AG20443 (cell line): Measurements from ENCODE around the gene SCN7A.

ENCODE experiments used
- DNase-seq: peaks from one replicate; pipeline ENCODE4 v3.0.0; 2012; ENCODE audit warnings: low spot score, mixed read lengths

The SCN7A gene

GRCh38 chr2:166404831-166405568 is 89.0 kb downstream of the SCN7A start:
- DNase-seq, result no peak

DNA sequence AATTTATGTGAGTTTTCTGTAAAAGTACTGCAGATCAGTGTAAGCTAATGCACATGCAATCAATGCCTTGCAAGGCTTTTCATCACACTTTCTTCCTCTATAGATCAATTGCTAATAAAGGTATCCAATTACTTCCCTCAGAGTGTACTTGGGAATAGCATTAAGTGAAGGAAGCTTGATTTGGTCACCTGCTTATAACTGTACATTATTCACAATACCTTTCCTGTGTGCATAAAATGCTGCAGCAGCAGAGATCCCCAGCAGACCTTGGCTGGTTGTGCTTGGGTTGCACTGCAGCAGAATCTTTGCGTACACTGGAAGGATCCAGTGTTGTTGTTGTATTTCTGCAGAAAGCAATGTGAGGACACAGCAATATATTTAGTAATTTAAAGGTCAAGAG is 99.8 kb downstream of the SCN7A start:
- no peak for DNase-seq

GRCh38 chr2:166393008-166393407 is 101.0 kb downstream of the SCN7A start:
- DNase-seq, result no peak

GRCh38 chr2:166388481-166389070 is 105.5 kb downstream of the SCN7A start:
- no peak for DNase-seq

DNA sequence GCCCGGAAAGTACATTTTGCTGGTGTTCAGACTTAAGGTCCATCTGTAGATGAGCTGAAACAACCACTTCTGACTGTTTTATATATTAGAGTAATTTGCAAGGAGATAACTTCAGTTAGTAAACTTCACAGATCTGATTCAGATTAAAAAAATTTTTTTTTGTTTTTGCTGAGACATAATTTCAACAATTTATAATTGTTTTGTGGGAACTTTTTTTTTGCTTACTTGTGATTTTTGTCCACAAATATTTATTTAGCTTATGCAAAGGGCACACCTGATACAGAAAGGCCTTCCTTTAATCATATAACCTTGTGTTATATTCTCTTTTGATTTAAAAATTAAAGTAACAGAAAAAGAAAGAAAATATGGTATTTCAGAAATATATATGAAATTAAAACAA is 108.7 kb downstream of the SCN7A start:
- DNase-seq, result no peak

DNA sequence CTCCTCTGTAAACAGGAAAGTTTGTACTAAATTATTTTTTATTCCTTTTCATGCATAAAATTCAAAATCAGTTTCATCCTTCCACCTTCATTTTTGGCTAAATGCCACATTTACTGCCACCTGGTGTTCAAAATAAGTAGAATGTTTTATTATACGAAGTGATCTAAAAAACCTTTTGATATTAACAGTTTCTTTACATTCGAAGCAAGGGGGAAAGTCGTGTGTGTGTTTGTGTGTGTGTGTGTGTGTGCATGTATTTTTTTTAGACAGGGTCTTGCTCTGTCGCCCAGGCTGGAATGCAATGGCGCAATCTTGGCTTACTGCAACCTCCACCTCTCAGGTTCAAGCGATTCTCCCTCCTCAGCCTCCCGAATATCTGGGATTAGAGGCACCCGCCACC is 109.3 kb downstream of the SCN7A start:
- peak; percentile 22 for DNase-seq

DNA sequence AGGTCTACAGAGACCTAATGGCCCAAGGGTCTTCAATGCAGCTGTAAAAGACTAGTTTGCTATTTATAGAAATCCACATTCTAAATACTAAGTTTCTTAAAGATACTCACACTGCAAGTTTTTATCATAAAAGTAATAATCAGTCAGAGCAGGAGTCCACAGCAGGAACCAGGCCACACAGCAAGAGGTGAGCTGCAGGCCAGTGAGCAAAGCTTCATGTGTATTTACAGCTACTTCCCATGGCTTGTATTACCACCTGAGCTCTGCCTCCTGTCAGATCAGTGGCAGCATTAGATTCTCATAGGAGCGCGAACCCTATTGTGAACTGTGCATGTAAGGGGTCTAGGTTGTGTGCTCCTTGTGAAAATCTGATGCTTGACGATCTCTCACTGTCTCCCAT is 111.6 kb downstream of the SCN7A start:
- DNase-seq, result no peak

GRCh38 chr2:166380615-166381014 is 113.4 kb downstream of the SCN7A start:
- DNase-seq, result no peak

DNA sequence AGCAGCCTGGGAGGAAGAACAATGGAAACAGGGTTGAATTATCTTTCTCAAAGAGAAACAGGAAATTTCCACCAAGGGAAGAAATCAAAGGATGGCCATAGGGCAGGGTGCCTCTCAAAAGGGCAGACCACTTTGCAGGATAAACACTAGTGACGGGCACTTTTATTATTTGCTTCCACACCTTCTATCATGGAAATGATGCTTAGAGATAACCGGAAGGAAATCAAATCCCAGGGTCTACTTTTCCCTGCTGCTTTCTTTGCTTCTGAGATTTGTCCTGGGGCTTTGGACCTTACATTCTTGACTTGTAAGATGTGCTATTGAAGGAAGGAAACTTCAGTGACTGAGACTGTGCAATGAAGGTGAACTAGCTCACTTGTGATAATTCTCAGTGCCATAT is 117.2 kb downstream of the SCN7A start:
- DNase-seq, result no peak

DNA sequence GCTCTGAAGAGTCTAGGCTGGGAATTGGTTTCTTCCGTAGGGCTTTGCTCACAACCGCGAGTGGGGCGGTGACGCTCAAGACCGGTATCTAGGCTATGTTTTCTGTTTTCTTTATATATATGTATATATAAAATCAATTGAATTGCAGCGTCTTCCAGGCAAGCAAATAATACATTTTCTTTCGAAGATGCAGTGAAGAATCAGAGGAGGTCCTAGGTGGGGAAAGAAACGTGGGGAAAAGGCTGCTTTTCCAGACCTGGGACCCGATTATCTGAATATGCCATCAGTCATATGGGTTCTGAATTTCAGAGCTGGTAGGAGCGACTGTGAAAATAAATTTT is 117.6 kb downstream of the SCN7A start:
- DNase-seq, result no peak

DNA sequence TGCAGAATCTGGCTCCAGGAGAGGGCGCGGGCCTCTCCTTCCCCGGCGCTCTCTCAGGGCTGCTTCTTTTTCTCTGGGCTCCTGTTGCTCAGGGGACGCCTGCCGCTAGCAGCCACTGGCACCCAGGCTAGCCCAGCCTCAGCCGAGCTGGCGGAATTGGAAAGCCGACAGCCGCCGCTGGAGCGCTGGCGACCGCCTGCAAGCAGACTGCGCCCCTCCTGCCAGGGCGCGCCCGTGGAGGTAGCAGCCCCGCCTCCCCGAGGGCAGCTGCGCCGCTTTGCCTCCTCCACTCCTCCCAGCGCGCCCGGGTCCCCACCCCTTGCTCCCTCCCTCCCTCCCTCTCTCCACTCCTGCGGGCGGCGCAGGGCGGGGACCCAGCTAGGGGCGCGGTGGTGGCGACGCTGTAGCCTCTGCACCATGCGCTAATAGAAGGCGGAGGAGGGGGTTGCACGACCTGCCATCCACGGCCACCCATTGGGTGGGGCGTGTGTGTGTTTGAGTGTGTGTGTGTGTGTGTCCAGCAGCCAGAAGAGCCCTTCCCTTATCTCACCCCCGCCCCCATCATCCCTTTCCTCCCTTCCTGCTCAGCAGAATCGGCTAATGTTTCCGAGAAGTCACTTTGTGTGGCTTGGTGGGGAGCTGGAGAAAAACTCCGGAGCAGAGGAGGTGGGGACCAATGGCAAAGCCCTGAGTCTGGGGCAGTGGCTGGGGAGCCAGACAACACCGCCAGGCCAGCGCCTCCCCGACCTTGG is 118.1 kb downstream of the SCN7A start, which contains the start of gene SCN9A:
TSS of gene SCN9A (minus strand) at position 209 of the 752 bp plus-strand sequence. CDS start 64,188 bp downstream, outside the sequence.
- DNase-seq, result peak; percentile 88

GRCh38 chr2:166375195-166375735 is 118.8 kb downstream of the SCN7A start:
- DNase-seq, result peak; percentile 21

GRCh38 chr2:166373951-166374350 is 120.1 kb downstream of the SCN7A start:
- no peak for DNase-seq

GRCh38 chr2:166373539-166373938 is 120.5 kb downstream of the SCN7A start:
- no peak for DNase-seq

GRCh38 chr2:166373105-166373504 is 120.9 kb downstream of the SCN7A start:
- DNase-seq, result no peak

DNA sequence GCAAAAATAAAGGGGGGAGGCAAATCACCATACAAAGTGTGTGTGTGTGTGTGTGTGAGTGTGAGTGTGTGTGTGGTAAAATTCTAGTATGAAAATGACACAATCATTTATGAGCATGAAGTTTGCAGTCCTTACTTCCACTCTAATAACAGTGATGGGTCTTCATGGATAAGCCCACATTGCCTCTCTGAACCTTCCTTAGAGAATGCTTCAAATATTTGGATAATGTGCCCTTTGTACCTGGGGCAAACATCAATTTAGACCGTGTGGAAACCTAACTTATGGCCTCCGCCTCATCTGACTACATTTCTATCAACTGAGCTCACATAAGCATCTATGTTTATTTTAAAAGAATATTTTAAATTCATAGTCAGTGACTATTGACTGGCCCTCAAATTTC is 122.0 kb downstream of the SCN7A start:
- no peak for DNase-seq

DNA sequence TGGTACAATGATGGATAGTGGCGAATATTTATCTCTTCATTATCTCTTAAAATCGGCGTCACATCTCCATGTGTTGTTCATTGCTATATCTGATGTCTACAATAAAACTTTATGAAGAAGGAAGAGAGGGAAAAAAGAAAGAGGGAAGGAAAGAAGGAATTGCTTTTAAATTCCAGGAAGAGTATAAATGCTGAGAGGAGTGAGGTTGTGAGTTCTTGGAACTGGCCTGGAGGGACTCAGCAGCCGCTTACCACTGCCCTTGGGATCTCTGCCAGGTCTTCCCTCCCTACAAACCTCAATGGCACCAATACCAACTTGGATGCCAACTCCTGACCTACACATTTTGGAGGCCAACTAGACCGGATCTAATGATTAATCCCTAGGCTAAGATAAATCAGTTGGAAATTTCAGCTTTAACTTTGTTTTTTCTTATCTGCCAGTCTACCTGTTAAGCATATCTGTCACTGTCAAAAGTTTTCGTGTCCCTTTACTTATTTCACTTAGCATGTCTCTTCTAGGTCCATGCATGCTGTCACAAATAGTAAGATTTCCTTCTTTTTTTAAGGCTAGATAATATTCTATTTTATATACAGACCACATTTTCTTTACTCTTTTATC is 128.1 kb downstream of the SCN7A start:
- DNase-seq, result no peak

DNA sequence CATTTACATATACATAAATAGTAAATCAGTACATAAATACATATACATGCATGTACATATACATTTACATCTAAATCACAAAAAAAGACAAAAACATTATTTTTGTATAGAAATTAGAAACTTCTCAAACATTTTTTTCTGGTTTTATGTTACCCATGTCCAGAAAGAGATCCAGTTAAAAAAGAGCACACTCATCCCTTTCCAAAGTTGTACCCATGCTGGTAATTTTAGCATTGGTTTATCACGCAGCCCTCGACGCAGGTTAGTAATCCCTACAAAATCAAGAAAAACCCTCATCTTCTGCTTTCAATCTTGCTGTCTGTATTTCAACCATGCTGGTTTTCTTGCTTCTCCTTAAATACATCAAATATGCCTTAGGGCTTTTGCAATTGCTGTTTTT is 128.8 kb downstream of the SCN7A start:
- no peak for DNase-seq

DNA sequence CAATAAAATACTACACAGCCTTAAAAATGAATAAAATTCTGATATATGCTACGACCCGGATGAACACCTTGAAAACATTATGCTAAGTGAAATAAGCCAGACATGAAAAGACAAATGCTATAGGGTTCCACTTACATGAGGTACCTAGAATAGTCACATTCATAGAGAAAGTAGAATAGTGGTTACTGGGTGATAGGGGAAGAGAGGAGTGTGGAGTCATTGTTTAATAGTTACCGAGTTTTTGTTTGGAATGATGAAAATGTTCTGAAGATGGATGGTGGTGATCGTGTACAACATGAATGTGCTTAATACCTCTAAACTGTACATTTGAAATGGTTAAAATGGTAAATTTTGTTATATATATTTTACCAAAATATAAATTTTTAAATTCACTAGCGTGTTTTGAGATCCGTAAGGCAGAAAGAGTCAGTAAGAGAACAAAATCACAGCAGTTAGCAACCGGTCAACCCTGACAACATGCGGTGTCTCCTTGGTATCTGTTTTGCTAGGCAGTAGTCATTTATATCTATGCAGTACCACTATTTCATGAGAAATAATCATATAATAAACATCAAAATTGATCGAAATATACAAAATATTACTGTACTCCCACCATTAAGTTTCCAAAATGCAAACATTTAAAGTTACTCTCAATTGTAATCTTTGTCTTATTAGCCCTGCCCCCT is 129.4 kb downstream of the SCN7A start:
- no peak for DNase-seq

DNA sequence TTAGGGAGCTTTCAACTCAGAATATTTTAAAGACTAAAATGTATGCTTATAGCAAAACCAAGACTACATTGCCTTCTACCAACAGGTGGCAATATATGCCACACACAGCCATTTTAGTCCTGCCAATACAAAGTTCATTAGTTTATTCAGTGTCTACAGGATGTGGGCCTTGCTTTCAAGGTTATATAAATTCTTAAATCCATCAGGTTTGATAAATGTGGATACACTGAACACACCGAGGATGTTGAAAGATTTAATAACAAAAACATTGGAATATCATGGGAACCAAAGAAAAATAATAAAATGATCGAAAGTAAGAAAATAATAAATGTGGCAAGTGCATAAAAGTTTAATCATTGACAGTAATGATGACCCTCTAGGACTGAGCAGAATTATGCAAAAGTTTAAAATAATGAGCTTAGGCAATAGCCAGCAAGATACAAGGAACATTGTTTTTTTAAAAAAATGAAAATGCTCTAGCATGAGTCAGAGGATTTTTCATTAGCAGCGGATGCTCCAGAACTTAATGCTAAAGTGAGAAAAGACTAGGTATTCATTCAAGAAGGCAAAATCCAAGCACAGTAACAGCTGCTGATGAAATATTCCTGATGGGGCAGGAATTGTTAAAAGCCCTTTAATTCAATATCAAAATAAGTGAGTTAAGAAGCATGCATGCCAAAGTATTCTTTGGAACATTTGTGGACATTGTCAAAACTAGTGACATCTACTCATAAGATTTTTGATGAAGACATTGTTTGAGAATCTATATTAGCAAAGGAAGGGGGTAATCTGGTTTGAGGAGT is 132.5 kb downstream of the SCN7A start:
- DNase-seq, result no peak

DNA sequence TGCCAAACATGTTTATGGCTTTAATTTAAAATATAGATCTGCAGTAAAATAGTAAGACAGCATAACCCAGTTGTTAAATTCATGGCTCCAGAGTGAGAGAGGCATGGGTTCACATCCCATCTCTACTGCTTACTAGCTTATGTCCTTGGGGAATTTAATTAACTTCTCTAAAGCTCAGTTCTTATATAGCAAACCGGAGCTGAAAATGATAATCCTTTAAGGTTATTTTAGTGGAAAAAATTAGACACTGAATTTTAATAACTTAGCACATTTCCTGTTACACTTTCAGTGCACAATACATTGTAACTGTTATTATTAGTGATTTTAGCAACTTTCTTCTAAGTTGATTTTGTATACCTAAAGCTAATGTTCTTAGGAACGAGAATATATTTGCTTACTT is 133.1 kb downstream of the SCN7A start:
- DNase-seq, result no peak
